GM13976 (cell line): ENCODE measurements around the gene NSMF.

Experiments
- DNase-seq: peaks from one replicate; pipeline ENCODE4 v3.0.0; 2012; ENCODE audit warnings: low spot score
- in situ Hi-C: fragments of 300-500 bp; cut with MboI; formaldehyde crosslinking; loops from one replicate; pipeline ENCODE4 v1.12.0; 2022; ENCODE audit warnings: low sequenced_read_pairs, mixed read lengths, inconsistent platforms; ENCODE audit not compliant: unreplicated experiment
- TF ChIP-seq, protein P1 (sequence below): IDR thresholded peaks from 2 replicates; pipeline ENCODE4 v1.5.1; 2012; ENCODE audit warnings: borderline replicate concordance, mild to moderate bottlenecking; ENCODE audit not compliant: insufficient read depth; ENCODE audit errors: extremely low read depth, missing control alignments, control extremely low read depth

NSMF gene

DNA sequence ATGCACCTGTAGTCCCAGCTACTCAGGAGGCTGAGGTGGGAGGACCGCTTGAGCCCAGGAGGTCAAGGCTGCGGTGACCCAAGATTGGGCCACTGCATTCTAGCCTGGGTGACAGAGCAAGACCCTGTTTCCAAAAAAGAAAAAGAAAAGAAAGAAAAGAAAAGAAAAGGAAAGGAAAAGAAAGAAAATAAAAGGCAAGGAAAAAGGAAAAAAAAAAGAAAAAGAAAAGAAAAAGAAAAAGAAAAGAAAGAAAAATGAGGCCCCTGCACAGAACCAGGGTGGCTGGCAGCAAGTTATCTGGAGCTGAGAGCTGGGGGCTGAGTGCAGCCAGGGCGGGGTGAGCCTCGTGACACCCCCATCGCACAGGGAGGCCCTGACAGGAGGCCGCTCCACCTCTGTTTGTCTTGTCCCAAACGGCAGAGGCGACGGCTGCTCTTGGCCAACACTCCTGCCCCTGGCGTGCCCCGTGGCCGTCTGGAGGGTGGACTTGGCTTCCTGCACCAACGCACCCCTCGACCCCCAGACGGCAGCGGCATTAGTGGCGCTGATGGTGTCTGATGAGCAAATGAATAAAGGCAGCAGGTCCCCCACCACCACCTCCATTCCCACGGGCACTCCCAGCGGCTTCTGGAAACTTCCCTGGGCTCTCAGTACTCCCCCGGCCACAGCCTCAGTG lies 52.9 kb downstream of the NSMF start:
- no peak for DNase-seq
- in situ Hi-C loops, result loop anchor here (5.0 kb wide), 1 partner anchor 114 kb away; no protein-coding TSS in a partner anchor
- TF ChIP-seq, protein P1, sequence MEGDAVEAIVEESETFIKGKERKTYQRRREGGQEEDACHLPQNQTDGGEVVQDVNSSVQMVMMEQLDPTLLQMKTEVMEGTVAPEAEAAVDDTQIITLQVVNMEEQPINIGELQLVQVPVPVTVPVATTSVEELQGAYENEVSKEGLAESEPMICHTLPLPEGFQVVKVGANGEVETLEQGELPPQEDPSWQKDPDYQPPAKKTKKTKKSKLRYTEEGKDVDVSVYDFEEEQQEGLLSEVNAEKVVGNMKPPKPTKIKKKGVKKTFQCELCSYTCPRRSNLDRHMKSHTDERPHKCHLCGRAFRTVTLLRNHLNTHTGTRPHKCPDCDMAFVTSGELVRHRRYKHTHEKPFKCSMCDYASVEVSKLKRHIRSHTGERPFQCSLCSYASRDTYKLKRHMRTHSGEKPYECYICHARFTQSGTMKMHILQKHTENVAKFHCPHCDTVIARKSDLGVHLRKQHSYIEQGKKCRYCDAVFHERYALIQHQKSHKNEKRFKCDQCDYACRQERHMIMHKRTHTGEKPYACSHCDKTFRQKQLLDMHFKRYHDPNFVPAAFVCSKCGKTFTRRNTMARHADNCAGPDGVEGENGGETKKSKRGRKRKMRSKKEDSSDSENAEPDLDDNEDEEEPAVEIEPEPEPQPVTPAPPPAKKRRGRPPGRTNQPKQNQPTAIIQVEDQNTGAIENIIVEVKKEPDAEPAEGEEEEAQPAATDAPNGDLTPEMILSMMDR, result no peak

DNA sequence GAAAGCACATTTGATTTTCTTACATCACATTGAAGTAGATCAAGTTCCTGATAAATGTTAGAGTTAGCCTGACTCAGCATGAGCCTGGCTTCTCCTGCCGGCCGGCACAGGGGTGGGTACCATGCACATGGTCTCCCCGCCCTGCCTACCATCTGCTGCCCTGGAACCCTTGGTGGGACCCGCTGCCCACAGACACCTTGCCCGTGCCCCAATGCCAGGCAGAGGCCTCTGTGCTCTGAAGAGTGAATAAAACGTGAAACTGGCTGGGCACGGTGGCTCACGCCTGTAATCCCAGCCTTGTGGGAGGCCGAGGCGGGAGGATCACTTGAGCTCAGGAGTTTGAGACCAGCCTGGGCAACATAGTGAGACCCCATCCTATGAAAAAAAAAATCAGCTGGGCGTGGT lies 53.5 kb downstream of the NSMF start:
- DNase-seq, result no peak
- in situ Hi-C loops, result loop anchor here (5.0 kb wide), 1 partner anchor 113 kb away; no protein-coding TSS in a partner anchor
- TF ChIP-seq, protein P1, result no peak

DNA sequence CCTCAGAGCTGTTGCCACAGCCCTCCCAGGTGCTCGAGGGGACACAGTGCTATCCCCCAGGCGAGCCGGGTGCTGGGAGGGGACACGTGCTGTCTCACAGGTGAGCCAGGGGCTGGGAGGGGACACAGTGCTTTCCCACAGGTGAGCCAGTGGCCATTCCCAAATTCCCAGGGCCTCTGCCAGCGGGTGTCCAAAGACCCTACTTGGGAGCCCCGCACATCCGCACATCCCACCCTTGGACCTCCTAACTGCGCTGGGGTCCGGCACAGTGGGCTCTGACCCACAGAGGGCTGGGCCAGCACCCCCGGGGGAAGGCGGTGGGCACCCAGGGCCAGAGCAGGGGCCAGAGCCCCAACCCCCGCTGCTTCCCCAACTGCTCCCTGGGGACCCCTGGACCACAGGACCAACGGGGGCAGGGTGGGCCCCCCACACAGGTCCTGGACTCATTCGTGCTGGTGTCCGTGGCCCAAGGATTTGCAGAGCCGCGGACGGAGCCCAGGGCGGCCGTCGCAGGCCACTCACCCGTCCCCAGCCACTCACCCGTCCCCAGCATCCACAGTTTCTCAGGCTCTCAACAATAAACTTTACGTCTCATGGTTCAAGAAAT lies 54.1 kb downstream of the NSMF start:
- in situ Hi-C loops, result loop anchor here (5.0 kb wide), 1 partner anchor 113 kb away; no protein-coding TSS in a partner anchor
- TF ChIP-seq, protein P1, result no peak

DNA sequence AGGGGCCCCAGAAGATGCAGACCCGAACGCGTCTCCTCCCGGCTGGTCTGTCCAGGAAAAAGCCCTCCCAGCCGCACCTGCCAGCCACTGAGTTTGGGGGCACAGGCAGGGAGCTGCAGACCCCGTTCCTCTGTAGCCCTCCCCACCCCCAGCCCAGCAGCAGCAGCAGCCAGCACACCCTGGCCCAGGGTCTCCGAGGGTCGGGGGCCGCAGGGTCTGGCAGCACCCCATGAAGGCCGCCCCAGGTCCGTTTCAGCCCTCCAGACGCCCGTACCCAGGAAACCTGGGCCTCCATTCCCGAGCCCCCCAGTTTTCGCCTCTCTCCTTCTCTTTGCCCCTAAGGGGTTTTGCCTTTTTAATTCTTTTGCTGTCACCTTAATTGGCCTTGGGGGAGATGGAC lies 55.9 kb downstream of the NSMF start:
- TF ChIP-seq, protein P1, result no peak
- DNase-seq, result no peak
- in situ Hi-C loops, result no loop called here

More for the DNA sequence above, 54.1 kb downstream of the NSMF start:
- DNase-seq, result no peak

DNA sequence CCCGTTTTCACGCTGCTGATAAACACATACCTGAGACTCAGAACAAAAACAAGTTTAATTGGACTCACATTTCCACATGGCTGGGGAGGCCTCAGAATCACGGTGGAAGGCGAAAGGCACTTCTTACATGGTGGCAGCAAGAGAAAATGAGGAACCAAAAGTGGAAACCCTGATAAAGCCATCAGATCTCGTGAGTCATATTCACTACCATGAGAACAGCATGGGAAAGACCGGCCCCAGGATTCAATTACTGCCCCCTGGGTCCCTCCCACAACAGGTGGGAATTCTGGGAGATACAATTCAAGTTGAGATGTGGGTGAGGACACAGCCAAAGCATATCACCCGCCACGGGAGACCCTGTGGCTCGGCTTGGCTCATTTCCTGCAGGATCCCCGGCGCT lies 56.4 kb downstream of the NSMF start:
- no peak for DNase-seq
- in situ Hi-C loops, result no loop called here
- TF ChIP-seq, protein P1, result no peak

DNA sequence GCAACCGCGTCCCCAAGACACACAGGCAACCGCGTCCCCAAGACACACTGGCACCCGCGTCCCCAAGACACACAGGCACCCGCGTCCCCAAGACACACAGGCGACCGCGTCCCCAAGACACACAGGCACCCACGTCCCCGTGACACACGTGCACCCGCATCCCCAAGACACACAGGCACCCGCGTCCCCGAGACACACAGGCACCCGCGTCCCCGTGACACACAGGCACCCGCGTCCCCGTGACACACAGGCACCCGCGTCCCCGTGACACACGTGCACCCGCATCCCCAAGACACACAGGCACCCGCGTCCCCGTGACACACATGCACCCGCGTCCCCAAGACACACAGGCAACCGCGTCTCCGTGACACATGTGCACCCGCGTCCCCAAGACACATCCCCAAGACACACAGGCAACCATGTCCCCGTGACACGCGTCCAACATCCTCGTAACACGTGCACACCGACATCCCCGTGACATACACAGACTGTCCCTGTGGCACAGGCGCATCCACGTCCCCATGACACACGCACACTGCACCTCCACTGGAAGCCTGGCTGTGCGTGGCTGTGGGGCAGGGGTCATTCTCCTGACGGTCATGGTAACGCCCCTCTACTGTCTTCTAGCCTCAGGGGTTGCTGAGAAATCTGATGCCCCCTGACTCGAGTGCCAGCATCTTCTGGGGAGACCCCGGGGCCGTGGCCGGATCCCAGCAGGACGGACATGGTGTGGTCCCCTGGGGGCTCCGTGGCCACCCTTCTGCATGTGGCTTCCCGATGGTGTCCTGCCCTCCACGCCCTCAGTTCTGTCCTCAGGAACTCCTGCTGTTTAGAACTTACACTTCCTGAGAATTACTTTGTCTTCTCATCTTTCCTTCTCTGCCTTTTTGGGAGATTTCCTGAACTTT lies 60.3 kb downstream of the NSMF start:
- no peak for DNase-seq
- TF ChIP-seq, protein P1, result no peak
- in situ Hi-C loops, result no loop called here
